NK-92 treated with Interleukin-12 subunit alpha and Interleukin-12 subunit beta, amount 100 ng/mL, for 24 hours (cell line): ENCODE results near the gene ZNF567.

Experiments used
- DNase-seq: peaks from one replicate; lab custom pipeline; 2025; lab: John Stamatoyannopoulos, UW

The ZNF567 gene

DNA sequence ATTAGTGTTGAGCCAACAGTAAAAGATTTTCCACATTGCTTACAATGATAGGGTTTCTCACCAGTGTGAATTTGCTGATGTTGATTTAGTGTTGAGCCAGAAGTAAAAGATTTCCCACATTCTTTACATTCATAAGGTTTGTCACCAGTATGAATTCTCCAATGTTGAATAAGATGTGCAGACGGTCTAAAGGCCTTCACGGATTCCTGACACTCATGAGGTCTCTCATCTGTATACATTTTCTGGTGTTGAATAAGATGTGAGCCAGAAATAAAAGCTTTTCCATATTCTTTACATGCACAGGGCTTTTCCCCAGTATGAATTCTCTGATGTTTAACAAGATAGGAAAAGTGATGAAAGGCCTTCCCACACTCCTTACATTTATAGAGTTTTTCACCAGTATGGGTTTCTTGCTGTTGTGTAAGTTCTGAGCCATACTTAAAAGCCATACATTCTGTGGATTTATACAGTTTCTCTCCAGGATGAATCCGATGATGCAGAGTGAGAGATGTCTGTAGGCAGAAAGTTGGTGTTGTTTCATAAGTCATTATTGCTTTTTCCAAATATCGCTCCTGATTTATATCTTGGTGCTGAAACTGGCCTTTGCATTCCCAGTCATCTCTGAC lies 62.8 kb downstream of the ZNF567 start:
- no peak for DNase-seq
